NOMO-1 treated with dmso at 0.1 percent for 144 hours (cell line): ENCODE data around the gene CHST1.

Source experiments
- DNase-seq: peaks from one replicate; lab custom pipeline; 2025; ENCODE audit not compliant: unreplicated experiment; lab: John Stamatoyannopoulos, UW

The CHST1 gene

GRCh38 chr11:45675646-45676045 is 10.2 kb upstream of the CHST1 start:
- DNase-seq = no peak

GRCh38 chr11:45674481-45675190 is 9.2 kb upstream of the CHST1 start:
- DNase-seq = no peak

- DNase-seq = no peak
These were observed 8.0 kb upstream of the CHST1 start for GRCh38 chr11:45673441-45673840.

GRCh38 chr11:45672593-45672992 is 7.2 kb upstream of the CHST1 start:
- no peak for DNase-seq

GRCh38 chr11:45671246-45672171 is 6.1 kb upstream of the CHST1 start:
- DNase-seq = no peak

- DNase-seq = no peak
These were observed 5.1 kb upstream of the CHST1 start for GRCh38 chr11:45670386-45671135.

GRCh38 chr11:45669956-45670355 is 4.5 kb upstream of the CHST1 start:
- no peak for DNase-seq

DNA sequence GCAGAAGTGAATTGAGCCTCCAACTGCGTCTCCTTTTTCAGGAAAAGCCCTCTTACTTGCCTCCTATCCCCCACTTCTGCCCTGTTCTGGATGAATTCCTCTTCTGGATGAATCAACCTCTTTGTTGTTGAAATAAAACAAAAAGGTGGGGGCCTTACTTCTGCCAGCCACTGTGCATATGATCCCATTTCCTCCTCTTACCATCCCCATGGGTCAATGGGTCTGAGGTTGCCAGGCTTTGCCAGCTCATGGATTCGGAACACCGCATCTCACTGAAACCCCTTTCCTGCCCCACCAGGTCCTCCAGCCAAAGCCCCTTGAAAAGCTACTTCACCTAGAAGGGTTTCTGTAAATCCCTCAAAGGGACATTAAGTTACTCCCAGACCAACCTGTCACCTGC is 3.7 kb upstream of the CHST1 start:
- no peak for DNase-seq

DNA sequence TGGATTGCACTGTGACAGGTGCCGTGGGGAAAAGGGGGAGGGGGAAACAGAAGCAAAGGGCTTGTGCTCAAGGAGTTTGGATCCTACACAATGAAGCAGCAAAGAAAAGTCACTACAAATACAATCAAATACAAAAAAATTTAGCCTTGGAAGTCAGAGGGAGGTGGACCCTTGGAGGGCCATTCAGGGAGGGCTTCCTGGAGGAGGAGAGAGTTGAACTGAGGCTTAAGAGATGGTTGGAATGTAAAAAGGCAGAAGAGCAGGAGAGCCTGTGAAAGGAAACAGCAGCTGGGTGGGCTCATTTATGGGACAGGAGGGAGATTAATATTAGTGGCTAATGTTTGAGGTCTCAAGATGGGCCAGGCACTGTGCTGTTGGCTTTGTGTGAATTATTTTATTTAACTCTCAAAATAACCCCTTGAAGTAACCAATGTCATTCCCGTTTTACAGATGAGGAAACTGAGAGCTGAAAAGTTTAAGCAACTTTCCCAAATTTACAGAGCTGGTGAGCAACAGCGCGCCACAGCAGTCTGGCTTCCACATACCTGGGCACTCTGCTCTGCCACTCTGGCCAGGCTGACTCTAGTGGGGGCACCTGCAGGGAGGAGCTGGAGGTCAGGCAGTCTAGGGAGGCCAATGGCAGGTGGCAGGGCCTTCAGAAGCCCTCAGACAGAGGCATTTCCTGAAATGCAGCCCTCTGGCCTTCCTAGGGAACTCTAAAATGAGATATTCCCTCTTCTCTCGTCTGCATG is 2.7 kb upstream of the CHST1 start:
- DNase-seq = no peak

DNA sequence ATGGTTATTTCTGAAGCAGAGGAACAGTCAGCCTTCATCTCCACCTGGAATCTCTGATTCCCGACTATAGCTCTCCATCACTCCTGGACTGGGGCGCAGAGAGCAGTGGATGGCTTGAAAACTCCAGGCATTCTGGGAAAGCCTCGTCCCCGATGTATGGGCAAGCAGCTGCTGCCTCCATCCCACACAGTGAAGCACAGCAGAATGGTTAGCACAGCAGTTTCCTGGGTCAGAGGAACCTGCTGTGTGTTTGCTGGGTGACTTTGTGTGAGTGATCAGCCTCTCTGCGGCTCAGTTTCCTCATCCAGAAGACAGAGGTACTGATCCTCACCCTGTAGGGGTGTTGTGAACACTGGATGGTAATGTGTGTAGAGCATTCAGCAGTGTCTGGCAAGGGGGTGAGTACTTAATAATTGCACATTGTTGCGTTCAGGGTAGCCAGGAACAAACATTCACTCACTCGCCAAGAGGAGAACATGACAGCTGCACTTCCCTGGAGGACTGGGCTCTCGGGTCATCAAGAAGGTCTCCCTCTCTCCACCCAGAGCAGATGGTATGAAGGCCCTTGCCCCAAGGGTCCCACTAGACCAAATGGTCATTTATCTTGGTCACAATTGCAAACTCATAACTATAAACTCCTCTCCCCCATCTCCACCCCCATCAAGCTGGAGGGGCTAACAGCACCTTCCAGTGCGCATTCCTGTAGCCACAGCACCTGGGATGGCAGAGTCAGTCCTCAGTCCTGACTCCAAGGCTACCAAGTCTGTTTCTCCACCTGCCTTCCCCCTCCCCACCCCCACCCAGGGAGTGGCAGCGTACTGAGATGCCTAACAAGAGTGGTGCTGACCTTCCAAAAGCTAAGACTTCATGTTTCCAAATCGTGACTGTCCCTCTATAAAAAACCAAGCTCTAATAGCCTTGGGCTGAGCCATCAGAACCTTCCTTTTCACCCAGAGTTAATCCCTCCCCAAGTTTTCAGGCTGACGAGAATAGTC is 1.5 kb upstream of the CHST1 start:
- DNase-seq = no peak

DNA sequence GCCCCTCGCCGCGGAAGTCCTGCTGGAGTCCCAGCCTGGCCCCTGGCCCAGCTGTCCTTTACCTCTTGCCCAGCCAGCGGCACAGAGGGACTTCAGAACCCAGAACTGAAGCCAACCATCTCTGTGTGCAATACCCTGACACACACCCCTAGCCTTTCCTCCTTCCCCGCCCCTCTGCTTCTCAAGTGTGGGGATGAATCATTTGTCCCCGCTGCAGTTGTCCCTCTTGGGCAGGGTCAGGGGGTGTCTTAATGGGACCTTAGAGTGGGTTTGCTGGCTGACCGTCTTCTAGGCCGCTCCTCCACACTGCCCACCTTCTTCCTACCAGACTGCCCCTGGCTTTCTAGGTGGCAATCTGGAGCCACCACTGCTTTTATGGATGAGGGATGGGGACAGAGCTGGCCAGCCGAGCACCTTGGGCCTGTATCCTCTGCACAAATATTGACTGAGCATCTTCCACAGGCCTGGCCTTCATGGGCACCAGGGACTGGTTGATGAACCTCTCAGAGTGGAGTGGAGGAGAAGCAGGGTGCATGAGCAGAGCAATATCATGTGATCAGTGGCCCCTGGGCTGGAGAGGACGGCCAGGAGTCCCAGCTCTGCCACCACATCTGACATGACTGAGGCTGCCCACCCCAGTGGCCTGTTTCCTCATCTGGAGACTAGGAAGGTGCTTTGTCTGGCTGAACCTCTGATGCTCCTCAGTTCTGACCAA is 668 bp upstream of the CHST1 start:
- DNase-seq = no peak

DNA sequence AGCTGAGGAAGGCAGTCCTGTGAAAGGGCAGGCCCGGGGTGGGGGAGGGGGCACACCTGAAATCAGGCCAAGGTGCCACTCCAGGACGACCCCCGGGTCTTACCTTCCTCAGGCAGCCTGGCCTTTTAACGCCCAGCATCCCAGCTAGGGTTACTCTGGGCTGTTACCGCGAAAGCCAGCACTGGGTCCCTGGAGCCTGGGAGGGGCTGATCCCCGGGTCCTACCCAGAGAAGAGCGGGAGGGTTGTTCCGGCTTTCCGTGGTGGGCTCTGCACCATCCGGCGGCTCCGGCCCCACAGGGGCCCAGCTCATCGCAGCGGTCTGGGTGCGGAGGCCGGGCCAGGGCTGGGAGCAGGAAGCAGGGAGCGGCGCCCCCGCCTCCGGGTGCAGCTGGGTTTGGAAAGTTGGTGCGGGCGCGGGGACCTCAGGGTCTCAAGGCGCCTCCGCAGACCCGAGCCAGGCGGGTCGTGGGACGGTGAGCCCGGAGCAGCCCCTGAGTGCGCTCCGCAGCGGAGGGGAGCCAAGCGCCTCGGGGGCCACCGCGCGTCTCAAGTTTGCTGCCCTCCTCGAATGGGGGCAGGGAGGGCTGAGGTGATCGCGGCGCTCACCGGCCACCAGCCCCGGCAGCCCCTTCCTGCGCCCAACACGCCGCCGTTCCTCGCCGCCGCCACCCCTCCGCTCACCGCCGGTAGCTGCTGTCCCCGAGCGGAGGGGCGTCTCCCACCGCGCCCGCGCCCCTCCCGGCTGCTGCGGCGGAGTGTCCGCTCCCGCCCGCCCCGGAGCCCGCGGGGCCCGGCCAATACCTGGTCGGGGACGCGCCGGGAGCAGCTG is 831 bp downstream of the CHST1 start:
- no peak for DNase-seq

DNA sequence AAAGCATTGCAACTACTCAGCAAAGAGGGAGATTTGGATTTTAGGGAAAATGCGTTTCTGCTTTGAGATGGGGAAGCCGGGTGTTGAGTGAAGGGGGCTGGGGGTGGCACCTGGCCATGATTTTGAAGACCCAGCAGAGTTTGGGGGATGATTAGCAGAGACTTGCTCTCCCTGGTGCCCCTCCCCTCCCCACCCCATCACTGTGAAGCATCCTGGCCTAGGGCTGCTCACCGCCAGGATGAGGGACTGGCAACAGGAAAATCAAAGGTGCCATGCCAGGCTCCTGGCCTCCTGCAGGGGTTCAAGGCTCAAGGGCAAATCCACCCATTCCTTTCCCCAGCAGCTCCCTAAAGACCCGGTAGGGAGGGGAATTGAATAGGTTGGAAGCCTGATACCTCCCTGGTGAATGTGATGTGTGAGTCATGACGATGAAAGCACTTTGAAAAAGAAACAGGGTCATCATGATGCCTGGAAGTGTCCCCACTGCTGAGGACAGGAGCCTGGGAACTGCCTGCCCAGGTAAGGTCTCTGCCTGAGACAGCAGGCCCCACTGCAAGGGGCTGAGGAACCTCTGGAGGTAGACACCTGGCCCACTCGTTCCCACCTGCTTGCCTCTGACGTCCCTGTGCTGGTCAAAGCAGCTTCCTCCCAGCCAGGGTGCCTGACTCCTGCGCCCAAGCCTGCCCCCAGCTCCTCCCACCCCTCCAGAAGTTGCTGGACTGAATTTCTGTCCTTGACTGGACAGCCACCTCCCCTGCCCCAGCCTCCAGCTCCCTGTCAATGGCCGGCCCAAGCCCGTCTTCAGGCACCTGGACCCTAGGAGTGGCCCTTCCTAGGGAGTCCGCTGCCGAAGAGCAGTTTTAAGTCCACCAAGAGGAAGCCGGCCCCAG is 1.7 kb downstream of the CHST1 start:
- DNase-seq = no peak

DNA sequence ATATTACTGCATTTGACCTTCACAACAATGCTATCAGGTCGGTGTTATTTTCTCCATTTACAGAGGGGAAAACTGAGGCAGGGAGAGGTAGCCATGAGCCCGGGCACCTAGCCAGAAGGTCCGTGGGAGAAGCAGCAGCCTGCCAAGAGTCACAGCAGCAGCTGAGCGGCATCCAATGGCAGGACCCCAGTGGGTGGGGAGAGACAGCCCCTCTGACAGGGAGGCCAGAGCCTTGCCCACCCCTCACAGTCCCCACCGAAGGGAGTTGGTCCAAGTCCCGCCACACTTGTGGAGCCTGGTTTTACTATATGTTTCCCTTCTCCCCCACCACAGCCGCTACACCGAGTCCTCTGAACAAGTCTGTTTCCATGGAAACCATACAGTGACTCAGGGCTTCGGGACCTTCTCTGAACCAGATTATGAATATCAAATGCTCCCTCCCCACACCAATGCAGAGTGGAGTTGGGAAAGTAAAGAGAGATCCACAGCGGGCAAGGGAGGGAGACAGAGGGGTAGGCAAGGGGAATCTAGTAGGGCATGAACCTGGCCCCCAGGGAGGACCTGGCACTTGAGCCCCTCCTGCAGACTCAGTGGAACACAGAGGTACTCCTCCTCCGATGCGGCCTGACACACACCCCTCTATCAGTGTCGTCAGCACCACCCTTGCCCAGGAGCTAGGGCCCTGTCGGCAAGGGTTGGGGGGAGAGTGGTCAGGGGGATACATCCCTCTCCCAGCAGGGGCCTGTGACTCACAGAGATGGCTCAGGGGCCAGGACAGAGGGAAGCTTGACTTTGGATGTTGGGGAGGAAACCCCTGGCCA is 2.5 kb downstream of the CHST1 start:
- DNase-seq = no peak

DNA sequence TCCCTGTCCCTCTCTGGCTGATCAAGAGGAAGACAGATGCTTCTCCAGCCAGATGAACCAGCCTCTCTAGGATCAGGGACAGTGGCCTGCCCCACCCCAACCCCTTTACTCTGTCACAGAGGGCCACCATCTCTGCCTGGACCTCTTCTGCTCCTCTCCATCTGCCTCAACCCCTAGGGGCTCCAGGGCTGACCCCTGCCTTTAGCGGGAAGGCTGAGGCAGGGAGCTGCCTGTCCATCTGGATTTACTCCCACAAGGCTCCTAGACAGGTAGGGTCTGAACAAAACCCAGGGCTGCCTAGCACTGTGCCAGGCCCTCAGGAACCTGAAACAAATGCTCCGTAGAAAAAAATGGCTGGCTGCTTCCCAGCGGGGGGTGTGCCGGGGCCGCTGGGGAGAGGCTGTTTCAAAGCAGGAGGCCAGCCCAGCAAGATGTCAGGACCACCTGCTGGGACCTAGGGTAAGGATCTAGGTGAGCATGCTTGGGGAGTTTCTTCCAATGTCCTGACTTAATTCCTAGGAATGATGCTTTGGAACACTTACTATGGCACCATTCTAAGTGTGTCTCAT is 3.2 kb downstream of the CHST1 start:
- no peak for DNase-seq

DNA sequence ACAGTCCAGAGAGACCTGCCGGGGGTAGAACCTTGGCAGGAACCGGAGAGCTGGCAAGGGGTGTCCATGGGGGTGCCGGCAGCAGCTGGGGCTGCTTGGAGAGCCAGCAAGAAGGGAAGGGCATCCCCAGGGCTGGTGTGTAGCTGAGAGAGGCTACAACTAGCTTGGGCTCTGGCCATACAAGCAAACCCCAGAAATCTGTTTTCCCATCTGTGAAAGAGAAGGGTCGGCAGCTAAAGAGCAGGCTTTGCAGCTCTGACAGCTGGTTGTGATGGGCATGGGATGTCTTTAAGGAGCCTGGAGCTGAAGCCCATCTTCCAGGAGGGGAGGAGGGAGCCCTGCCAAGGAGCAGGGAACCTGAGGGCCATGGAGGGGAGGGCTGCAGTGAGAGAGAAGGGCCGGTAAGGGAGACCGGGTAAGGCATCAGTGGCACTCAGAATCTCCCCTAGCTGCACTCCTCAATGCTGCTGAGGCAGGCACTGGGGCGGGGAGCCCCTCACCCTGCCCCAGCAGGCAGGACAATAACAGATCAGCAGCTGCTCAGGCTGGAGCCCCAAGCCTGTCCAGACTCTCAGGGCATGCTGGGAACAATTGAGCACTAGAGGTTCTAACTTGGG is 3.9 kb downstream of the CHST1 start:
- no peak for DNase-seq
